Measurements from ENCODE around the gene KAT8.
A peak's percentile ranks its signal among the peaks of the same experiment; 100 is the strongest.

KAT8 gene

DNA sequence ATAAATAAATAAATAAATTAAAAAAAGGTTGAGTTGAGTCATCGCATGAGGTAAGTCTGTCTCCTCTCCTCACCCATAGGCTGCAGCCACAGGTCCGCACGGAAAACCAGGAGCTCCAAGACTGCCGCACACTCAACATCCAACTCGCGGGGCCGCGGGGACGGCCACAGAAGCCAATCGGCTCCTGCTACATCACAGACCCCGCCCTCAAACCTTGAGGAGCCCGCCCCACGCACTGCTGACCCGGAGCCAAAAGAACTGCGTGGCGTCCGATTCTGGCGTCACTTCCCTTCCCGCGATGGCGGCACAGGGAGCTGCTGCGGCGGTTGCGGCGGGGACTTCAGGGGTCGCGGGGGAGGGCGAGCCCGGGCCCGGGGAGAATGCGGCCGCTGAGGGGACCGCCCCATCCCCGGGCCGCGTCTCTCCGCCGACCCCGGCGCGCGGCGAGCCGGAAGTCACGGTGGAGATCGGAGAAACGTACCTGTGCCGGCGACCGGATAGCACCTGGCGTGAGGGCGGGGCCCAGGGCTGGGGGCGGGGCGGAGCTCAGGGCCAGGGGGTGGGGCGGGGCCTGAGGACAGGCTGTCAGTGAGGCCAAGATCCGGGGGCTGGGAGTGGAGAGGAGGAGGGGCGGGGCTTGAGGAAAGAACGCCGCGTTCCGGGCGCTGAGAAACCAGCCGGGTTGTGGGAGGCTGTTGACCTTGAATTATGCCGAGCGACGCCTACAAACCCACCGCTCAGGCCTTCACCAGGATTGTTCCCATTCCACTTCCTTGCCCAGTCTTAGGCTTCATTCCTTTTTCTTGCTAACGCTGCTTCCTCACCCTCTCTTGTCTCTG, at the start of gene KAT8:
Gene KAT8 (plus strand): TSS at position 281 of the 839 bp plus-strand sequence. CDS start 18 bp downstream, at position 299.
- peak; percentile 97 for DNase-seq

DNA sequence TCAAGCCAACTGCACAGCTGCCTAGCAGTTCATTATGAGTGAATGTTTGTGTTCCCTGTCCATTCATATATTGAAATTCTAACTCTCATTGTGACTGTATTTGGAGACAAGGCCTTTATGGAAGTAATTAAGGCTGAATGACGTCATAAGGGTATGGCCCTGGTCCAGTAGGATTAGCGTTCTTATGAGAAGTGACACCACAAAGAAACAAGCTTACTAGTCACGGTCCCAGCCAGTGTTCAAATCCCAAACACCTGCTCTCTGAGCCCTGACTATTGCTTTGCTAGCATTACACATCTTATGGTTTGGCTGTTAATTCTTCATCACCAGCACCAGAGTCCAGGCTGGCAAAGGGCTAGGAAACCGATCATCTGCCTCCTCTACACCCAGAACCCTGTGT, 45.6 kb upstream of the KAT8 start:
- DNase-seq = no peak

DNA sequence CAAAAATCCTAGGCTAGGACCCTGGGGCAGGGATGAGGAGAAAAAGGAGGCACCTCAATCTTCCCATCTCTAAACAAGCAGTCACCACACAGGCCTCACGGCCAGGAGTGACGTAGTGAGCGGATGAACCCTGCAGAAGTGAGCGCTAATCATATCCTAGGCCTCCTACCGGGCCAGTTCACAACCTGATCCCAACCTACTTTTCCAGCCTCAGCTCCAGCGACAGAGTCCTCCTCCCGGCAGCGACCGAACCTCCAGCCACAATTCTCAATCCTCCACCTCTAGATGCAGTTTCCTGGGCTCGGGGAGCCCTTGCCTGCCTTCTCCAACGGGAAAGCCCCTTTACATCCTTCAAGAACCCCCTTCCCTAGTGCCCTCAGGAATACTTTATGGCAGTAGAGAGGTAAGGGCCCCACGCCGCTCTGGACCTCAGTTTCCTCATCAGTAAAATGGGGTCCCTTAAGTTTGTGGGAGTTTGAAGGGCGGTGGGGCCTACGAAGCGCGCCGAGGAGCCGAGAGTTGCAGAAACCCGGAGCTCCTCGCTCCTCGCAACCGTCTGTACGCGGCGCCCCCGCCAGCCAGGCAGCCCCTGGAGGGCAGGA, 44.8 kb upstream of the KAT8 start:
- peak; percentile 31 for DNase-seq

DNA sequence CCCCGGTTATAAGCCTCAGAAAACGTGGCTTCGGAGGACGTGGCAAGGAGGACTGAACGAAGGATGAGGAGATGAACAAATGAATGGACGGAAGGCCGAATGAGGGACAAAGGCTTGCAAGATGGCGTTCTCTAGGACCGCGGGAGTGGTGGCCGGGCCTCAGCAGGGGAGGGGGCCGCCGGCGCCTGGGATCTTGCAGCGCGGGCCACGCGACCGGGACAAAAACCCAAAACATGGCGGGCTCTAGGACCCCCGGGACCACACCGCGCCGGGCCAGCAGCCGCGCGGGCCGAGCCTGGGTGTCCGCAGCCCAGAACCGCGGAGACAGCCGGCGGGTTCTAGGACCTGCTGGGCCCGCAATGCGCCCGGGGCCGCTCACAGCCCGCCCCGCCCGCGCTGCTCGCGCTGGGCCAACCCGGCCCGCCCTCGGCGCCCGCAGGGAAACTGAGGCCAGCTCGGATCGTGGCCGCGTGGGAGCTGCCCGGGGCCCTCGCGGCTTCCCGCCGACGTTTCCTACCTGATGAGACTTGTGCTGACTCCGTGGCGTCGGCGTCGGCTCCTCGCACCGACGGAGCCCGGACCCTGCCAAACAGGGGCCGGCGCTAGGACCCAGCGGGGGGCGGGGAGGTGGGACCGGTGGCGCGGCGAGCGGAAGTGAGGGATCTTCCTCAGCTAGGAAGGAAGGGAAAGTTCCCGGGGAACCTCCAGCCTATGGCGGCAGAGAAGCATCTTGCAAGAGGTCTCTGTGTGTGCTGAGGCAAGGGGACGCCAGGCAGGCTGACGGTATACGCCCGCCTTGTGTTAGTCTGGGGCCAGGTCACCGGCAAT, 44.1 kb upstream of the KAT8 start:
- peak; percentile 64 for DNase-seq

DNA sequence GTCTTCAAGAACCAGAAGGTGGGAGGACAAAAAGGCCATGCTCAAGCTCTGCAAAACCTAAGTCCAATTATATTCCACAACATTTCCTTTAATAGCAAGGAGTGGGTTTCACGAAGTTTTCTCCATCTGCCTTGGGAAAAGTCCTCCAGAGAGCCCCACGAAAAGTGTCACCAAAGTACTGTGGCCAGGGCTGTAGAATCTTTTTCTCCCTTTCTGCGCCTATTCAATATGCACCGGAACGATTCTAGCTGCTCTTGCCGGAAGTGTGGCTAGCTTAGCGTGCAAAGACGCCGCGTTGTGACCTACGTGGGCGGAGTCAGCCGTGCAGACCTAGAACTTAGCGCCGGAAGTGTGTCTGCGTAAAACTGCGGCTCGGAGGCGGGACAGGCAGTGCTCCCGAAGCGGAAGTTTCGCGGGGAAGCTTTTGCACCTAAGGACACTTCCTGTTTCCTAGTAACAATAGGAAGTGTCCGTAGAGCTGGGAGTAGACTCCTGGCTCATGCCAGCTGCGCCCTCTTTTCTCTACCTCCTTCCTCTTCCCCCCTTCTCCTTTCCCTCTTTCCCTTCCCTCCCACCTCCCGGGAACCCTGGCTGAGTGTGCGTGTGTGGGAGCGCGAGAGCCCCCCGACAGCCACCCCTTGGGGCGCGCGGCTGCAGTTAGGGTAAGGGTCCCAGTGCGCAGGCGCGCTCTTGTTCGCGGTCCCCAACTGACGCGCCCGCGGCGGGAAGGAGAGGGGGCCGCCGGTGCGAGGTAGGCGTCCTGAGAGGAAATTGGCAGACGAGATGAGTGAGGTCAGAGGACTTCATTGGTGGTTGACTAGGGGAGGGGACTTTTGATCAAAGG, 43.3 kb upstream of the KAT8 start, which contains the start of the genes ZNF646 and ZNF668:
Gene ZNF646 (plus strand): TSS at position 453 of the 844 bp plus-strand sequence. CDS start 1,903 bp downstream, outside the sequence.
Gene ZNF668 (minus strand): TSS at position 271 of the 844 bp plus-strand sequence. CDS start 9,781 bp downstream, outside the sequence.
- DNase-seq = peak; percentile 99

DNA sequence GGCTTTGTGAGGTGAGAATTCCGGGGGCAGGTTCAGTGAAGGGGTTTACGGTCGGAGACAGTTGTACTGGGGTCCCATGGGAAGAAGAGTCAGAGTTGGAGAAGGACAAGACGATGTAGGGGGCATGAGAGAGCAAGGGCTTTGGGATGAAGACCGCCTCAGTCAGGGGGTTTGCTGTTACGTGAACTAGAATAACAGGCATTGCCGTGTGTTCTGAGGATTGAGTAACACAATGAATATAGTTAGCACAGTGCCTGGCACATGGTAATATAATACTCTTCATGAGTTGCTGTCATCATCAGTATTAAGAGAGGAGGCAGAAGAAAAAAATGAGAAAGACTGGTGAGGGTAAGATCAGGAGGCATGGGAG, 42.7 kb upstream of the KAT8 start:
- DNase-seq = no peak

DNA sequence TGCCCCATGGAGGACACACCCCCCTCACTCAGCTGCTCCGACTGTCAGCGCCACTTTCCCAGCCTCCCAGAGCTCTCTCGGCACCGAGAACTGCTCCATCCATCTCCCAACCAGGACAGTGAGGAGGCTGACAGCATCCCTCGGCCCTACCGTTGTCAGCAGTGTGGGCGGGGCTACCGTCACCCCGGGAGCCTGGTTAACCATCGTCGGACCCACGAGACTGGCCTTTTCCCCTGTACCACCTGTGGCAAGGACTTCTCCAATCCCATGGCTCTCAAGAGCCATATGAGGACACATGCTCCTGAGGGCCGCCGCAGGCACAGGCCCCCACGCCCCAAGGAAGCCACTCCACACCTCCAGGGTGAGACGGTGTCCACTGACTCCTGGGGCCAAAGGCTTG, 41.1 kb upstream of the KAT8 start:
- no peak for DNase-seq

DNA sequence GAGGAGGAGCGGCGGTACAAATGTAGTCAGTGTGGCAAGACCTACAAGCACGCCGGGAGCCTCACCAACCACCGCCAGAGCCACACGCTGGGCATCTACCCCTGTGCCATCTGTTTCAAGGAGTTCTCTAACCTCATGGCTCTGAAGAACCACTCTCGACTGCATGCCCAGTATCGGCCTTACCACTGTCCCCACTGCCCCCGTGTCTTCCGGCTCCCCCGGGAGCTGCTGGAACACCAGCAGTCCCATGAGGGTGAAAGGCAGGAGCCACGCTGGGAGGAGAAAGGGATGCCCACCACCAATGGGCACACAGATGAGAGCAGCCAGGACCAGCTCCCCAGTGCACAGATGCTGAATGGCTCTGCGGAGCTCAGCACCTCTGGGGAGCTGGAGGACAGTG, 40.4 kb upstream of the KAT8 start:
- no peak for DNase-seq

DNA sequence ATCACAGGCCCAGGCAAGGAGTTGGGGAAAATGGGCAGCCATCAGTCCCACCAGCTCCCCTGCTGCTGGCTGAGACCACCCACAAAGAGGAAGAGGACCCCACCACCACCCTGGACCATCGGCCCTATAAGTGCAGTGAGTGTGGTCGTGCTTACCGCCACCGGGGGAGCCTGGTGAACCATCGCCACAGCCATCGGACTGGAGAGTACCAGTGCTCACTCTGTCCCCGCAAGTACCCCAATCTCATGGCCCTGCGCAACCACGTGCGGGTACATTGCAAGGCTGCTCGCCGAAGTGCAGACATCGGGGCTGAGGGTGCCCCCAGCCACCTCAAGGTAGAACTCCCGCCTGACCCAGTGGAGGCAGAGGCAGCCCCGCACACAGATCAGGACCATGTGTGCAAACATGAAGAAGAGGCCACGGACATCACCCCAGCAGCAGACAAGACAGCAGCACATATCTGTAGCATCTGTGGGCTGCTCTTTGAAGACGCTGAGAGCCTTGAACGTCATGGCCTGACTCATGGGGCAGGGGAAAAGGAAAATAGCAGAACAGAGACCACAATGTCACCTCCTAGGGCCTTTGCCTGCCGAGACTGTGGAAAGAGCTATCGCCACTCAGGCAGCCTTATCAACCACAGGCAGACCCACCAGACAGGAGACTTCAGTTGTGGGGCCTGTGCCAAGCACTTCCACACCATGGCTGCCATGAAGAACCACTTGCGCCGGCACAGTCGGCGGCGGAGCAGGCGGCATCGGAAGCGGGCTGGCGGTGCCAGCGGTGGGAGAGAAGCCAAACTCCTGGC, 39.7 kb upstream of the KAT8 start:
- no peak for DNase-seq

DNA sequence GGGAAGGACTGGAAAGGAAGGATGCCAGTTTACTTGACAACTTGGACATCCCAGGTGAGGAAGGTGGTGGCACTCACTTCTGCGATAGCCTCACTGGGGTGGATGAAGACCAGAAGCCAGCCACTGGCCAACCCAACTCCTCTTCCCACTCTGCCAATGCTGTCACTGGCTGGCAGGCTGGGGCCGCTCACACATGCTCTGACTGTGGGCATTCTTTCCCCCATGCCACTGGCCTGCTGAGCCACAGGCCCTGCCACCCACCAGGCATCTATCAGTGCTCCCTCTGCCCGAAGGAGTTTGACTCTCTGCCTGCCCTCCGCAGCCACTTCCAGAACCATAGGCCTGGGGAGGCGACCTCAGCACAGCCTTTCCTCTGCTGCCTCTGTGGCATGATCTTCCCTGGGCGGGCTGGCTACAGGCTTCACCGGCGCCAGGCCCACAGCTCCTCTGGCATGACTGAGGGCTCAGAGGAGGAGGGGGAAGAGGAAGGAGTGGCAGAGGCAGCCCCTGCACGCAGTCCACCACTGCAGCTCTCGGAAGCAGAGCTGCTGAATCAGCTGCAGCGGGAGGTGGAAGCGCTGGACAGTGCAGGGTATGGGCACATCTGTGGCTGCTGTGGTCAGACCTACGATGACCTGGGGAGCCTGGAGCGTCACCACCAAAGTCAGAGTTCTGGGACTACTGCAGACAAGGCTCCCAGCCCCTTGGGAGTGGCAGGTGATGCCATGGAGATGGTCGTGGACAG, 38.7 kb upstream of the KAT8 start:
- no peak for DNase-seq

DNA sequence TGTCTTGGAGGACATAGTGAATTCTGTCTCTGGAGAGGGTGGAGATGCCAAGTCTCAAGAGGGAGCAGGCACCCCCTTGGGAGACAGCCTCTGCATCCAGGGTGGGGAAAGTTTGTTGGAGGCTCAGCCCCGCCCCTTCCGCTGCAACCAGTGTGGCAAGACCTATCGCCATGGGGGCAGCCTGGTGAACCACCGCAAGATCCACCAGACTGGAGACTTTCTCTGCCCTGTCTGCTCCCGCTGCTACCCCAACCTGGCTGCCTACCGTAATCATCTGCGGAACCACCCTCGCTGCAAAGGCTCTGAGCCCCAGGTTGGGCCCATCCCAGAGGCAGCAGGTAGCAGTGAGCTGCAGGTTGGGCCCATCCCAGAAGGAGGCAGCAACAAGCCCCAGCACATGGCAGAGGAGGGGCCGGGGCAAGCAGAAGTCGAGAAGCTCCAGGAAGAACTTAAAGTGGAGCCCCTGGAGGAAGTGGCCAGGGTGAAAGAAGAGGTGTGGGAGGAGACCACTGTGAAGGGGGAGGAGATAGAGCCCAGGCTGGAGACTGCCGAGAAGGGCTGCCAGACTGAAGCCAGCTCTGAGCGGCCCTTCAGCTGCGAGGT, 38.0 kb upstream of the KAT8 start:
- no peak for DNase-seq

DNA sequence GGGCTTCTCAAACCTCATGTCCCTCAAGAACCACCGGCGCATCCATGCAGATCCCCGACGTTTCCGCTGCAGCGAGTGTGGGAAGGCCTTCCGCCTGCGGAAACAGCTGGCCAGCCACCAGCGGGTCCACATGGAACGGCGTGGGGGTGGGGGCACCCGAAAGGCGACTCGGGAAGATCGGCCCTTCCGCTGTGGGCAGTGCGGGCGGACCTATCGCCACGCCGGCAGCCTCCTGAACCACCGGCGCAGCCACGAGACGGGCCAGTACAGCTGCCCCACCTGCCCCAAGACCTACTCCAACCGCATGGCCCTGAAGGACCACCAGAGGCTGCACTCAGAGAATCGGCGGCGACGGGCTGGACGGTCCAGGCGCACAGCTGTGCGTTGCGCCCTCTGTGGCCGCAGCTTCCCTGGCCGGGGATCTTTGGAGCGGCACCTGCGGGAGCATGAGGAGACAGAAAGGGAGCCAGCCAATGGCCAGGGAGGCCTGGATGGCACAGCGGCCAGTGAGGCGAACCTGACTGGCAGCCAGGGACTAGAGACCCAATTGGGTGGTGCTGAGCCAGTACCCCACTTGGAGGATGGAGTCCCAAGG, 37.3 kb upstream of the KAT8 start:
- no peak for DNase-seq

DNA sequence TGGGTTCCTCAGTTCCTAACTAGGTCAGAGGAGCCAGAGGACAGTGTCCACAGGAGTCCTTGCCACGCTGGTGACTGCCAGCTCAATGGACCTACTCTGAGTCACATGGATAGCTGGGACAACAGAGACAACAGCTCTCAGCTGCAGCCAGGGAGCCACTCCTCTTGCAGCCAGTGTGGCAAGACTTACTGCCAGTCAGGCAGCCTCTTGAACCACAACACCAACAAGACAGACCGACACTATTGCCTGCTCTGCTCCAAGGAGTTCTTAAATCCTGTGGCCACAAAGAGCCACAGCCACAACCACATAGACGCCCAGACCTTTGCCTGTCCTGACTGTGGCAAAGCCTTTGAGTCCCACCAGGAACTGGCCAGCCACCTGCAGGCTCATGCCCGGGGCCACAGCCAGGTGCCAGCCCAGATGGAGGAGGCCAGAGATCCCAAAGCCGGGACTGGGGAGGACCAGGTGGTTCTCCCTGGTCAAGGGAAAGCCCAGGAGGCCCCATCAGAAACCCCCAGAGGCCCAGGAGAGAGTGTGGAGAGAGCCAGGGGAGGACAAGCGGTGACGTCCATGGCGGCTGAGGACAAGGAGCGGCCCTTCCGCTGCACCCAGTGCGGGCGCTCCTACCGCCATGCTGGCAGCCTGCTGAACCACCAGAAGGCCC, 36.6 kb upstream of the KAT8 start:
- no peak for DNase-seq

DNA sequence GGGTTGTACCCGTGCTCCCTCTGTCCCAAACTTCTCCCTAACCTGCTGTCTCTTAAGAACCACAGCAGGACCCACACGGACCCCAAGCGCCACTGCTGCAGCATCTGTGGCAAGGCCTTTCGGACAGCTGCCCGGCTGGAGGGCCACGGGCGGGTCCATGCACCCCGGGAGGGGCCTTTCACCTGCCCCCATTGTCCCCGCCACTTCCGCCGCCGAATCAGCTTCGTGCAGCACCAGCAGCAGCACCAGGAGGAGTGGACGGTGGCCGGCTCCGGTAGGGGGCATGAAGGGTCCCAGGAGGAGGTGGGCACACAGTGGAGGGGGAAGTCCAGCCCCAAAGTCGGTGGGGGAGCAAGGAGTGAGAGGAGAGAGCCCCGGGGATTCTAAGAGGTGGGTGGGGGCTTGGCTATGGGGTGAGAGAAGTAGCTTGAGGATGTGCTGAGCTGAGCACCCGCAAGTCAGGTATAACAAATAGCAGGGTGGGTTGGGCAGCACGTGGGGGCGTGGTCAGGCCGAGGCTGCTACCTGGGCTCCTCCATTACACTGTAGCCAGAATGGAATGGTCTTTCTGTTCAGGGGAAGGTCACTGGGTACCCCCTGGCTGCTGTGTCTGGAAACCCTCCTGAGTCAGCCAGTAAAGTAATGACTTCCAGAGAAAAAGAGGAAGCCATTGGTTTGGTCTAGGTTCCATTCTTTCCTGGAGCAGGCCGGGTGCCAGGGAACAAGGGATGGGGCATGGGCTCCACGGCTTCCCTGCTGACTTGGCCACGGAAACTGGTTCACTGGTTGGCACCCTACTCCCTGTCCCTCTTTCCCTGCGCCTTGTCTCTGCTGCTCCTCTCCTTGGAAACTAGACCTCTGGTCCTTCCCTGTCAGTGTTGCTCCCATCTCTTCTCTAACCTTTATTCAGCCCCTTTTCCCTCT, 35.8 kb upstream of the KAT8 start:
- DNase-seq = no peak

DNA sequence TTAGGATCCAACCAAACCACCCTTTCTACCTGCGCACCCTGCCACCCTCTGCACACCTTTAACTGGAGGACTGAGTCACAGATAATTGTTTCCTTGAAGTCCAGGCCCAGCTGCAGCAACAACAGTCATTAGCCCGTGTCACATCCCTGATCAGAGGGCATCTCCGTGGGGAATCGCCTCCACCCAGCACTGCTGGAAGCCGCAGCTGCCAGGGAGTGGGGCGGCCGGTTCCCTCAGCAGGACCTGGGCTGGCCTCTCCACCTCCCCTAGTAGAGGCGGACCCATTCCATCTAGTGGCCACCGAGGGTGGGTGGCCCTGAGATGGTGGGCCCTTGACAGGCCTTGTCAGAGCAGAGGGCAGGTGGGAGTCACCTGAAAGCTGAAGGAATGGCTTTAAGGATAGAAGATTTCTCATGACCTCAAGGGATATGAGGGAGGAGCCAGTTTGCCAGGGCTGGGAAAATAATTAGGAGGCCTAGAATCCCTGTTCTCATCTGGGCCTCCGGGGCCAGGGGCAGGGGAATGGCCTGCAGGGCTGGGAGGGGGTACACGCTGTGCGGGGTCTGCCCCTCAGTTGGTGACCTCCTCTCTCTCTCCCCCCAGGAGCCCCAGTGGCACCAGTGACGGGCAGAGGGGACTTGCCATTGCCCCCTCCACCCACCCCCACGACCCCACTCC, 35.0 kb upstream of the KAT8 start:
- DNase-seq = no peak

DNA sequence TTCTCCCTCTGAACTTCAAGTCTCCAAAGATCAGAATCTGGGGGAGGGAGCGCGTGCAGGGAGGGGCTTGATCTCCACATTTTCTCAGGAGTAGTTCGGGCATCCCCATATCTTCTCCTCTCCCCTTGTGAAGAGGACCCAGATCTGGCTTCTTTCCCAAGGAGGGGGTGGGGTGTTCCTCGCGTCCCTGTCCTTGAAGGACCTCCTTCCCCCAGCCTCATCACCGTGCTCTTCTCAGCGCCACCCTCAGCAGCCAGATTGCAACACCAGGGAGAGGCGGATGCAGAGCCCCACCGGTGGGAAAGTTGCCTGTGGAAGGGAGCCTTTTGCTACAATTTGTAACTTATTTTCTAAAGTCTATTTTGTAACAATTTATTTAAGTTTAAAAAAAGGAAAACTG, 34.4 kb upstream of the KAT8 start:
- no peak for DNase-seq

DNA sequence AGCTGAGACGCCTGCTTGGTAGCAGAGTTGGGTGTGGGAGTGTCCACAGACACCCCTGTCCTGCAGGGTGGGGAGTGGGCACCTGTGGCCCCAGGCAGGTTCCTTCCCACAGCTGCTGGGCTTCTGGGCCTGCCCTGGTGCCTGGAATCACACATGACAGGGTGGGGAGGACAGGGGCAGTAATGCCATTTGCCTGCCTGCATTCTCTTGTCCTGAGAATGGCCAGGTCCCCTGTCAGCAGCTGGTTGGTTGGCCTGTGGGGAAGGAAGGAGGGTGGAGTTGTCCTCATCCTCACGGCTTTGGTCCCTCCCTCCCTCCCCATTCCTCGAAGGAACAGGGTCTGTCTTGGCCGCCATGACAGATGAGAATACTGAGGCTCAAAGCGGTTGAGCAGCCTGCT, 33.9 kb upstream of the KAT8 start:
- DNase-seq = no peak

DNA sequence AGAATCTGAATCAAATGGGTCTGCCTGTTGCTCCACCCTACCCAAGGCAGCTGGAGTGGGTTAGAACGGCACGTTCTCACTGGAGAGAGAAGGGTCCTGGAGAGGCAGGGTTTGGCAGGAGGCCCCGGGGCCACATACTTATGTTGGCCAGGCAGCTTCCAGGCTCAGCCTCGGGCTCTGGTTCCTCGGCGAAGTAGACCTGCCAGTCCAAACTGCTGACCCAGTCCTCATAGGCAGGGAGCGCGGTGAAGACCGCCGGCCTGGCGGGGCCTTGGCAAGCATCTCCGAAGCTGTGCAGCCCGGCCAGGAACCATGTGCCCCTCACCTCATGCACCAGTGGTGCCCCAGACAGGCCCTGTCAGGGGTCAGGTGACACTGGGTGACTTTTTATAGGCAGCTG, 33.5 kb upstream of the KAT8 start:
- no peak for DNase-seq

All from DMS 273 treated with DMSO at 0.1 percent for 48 hours (cell line).